SK-N-SH treated with all-trans-retinoic acid at 6 μM for 48 hours (cell line): ENCODE results near the gene KRT10.

ENCODE experiments used
- ARNTL ChIP-seq: fragments of 450-650 bp; formaldehyde crosslinking; IDR thresholded peaks from 2 replicates; pipeline ENCODE4 v1.5.0; 2020; ENCODE audit warnings: low read depth, mild to moderate bottlenecking, moderate library complexity, borderline replicate concordance
- ESRRG ChIP-seq: fragments of 250-450 bp; sonication (Bioruptor Pico); IDR thresholded peaks from 2 replicates; pipeline ENCODE4 v1.6.1; 2021; ENCODE audit warnings: mild to moderate bottlenecking
- GLIS3 ChIP-seq: fragments of 250-450 bp; sonication (Bioruptor Pico); IDR thresholded peaks from 2 replicates; pipeline ENCODE4 v1.5.0; 2020; ENCODE audit warnings: mild to moderate bottlenecking, moderate library complexity
- OSR1 ChIP-seq: fragments of 250-450 bp; sonication (Bioruptor Pico); IDR thresholded peaks from 2 replicates; pipeline ENCODE4 v1.8.0; 2022; ENCODE audit warnings: moderate library complexity, mild to moderate bottlenecking, inconsistent platforms
- RARB ChIP-seq: fragments of 250-450 bp; sonication (Bioruptor Pico); IDR thresholded peaks from 2 replicates; pipeline ENCODE4 v1.8.0; 2021; ENCODE audit warnings: mild to moderate bottlenecking, moderate library complexity
- TCF4 ChIP-seq: fragments of 250-450 bp; sonication (Bioruptor Pico); IDR thresholded peaks from 2 replicates; pipeline ENCODE4 v1.8.0; 2021; ENCODE audit warnings: mild to moderate bottlenecking, moderate library complexity, borderline replicate concordance
- ZFP30 ChIP-seq: fragments of 450-650 bp; formaldehyde crosslinking; IDR thresholded peaks from 2 replicates; pipeline ENCODE4 v1.5.0; 2022; ENCODE audit warnings: mild to moderate bottlenecking, moderate library complexity
- TF ChIP-seq, protein P1 (sequence below): fragments of 250-450 bp; sonication (Bioruptor Pico); IDR thresholded peaks from 2 replicates; pipeline ENCODE4 v1.5.1; 2021; ENCODE audit warnings: mild to moderate bottlenecking, moderate library complexity
- TF ChIP-seq, protein P2 (sequence below): fragments of 250-450 bp; sonication (Bioruptor Pico); IDR thresholded peaks from 2 replicates; pipeline ENCODE4 v1.5.1; 2020; ENCODE audit warnings: low read depth, mild to moderate bottlenecking, moderate library complexity

DNA sequence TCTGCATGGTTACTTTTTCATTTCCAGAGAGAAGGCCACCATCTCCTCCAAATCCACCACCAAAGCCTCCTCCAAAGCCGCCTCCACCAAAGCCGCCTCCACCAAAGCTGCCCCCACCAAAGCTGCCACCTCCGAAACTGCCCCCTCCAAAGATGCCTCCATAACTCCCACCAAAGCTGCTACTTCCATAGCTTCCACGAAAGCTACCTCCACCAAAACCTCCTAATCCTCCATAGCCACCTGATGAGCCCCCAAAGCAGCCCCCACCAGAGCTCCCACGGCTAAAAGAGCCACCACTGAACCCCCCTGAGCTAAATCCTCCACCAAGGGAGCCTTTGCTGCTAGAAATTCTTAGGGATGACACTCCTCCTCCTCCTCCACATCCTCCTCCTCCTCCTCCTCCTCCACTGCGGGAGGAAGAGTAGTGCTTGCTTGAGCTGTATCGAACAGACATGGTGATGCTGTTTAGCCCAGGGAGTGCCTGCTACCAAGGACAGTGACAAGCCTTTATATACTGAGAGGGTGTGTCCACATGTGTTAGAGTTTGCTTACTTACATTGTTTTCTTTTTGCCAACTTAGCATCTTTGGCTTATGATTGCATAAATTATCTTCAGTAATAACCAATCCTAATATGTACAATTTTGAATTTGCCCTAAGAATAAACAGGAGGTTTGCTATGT is at the start of gene KRT10:
- TF ChIP-seq, protein P1, sequence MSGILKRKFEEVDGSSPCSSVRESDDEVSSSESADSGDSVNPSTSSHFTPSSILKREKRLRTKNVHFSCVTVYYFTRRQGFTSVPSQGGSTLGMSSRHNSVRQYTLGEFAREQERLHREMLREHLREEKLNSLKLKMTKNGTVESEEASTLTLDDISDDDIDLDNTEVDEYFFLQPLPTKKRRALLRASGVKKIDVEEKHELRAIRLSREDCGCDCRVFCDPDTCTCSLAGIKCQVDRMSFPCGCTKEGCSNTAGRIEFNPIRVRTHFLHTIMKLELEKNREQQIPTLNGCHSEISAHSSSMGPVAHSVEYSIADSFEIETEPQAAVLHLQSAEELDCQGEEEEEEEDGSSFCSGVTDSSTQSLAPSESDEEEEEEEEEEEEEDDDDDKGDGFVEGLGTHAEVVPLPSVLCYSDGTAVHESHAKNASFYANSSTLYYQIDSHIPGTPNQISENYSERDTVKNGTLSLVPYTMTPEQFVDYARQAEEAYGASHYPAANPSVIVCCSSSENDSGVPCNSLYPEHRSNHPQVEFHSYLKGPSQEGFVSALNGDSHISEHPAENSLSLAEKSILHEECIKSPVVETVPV (CRISPR knock-in tag), result no peak
- TF ChIP-seq, protein P2, sequence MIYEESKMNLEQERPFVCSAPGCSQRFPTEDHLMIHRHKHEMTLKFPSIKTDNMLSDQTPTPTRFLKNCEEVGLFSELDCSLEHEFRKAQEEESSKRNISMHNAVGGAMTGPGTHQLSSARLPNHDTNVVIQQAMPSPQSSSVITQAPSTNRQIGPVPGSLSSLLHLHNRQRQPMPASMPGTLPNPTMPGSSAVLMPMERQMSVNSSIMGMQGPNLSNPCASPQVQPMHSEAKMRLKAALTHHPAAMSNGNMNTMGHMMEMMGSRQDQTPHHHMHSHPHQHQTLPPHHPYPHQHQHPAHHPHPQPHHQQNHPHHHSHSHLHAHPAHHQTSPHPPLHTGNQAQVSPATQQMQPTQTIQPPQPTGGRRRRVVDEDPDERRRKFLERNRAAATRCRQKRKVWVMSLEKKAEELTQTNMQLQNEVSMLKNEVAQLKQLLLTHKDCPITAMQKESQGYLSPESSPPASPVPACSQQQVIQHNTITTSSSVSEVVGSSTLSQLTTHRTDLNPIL (CRISPR knock-in tag), result no peak
- TF ChIP-seq ZFP30, result no peak
- TF ChIP-seq GLIS3 (CRISPR knock-in tag), result no peak
- TF ChIP-seq RARB, result no peak
- TF ChIP-seq TCF4 (CRISPR knock-in tag), result no peak
- TF ChIP-seq OSR1 (CRISPR knock-in tag), result no peak
- no peak for TF ChIP-seq ESRRG
- TF ChIP-seq ARNTL (CRISPR knock-in tag), result no peak
